Type B pancreatic cell (in vitro differentiated cells): ENCODE measurements around the gene TMEM98. TPM values are rescaled to one million over a fixed set of nuclear protein-coding genes. Genes with fewer than 3 reads are reported as not detected.
"Not testable (repeated sequence)": the region's sequence is repeated elsewhere in the genome, so short reads cannot be mapped to it uniquely, and the experiment has no call there.

ENCODE experiments used
- DNase-seq: peaks from one replicate; pipeline ENCODE4 v3.0.0; 2021; ENCODE audit warnings: mixed read lengths; ENCODE audit not compliant: unreplicated experiment; ENCODE audit errors: extremely low spot score
- H3K27ac Mint-ChIP-seq: 2 replicates; pipeline ENCODE4 v1.8.0; 2021; ENCODE audit warnings: mild to moderate bottlenecking, mixed read lengths
- H3K27me3 Mint-ChIP-seq: 2 replicates; pipeline ENCODE4 v1.8.0; 2021; ENCODE audit warnings: mixed read lengths
- H3K36me3 Mint-ChIP-seq: 2 replicates; pipeline ENCODE4 v1.8.0; 2021; ENCODE audit warnings: mixed read lengths
- H3K4me1 Mint-ChIP-seq: one replicate; pipeline ENCODE4 v1.8.0; 2021; ENCODE audit warnings: mixed read lengths; ENCODE audit not compliant: unreplicated experiment
- H3K4me3 Mint-ChIP-seq: 2 replicates; pipeline ENCODE4 v1.8.0; 2021; ENCODE audit warnings: mild to moderate bottlenecking, mixed read lengths
- H3K9me3 Mint-ChIP-seq: 2 replicates; pipeline ENCODE4 v1.8.0; 2021; ENCODE audit warnings: mixed read lengths
- total RNA-seq: library from RNA; stranded (reverse); gene quantifications from 2 replicates; pipeline ENCODE4 v1.2.1, GENCODE V29; 2021; ENCODE audit warnings: low replicate concordance
- TF ChIP-seq, protein P1 (sequence below): fragments of 200-600 bp; sonication (generic); conservative IDR thresholded peaks from 2 replicates; pipeline ENCODE4 v1.5.0; 2021; ENCODE audit warnings: antibody characterized with exemption, mild to moderate bottlenecking

TMEM98 gene
- total RNA-seq, 1 donor from 2014 or later: 161 TPM

GRCh38 chr17:32964541-32964940 is 36.6 kb downstream of the TMEM98 start:
- no peak for DNase-seq
- peaks cover 15% of the 10 kb centered on the region for H3K27me3 Mint-ChIP-seq
- H3K9me3 Mint-ChIP-seq: no peaks in the 10 kb centered on the region
- no peaks in the 10 kb centered on the region for H3K36me3 Mint-ChIP-seq
- TF ChIP-seq, protein P1, sequence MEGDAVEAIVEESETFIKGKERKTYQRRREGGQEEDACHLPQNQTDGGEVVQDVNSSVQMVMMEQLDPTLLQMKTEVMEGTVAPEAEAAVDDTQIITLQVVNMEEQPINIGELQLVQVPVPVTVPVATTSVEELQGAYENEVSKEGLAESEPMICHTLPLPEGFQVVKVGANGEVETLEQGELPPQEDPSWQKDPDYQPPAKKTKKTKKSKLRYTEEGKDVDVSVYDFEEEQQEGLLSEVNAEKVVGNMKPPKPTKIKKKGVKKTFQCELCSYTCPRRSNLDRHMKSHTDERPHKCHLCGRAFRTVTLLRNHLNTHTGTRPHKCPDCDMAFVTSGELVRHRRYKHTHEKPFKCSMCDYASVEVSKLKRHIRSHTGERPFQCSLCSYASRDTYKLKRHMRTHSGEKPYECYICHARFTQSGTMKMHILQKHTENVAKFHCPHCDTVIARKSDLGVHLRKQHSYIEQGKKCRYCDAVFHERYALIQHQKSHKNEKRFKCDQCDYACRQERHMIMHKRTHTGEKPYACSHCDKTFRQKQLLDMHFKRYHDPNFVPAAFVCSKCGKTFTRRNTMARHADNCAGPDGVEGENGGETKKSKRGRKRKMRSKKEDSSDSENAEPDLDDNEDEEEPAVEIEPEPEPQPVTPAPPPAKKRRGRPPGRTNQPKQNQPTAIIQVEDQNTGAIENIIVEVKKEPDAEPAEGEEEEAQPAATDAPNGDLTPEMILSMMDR: no peak
- peaks cover 4% of the 10 kb centered on the region for H3K4me1 Mint-ChIP-seq
- no peak overlapping the region for H3K27ac Mint-ChIP-seq
- H3K4me3 Mint-ChIP-seq: no peak overlapping the region

DNA sequence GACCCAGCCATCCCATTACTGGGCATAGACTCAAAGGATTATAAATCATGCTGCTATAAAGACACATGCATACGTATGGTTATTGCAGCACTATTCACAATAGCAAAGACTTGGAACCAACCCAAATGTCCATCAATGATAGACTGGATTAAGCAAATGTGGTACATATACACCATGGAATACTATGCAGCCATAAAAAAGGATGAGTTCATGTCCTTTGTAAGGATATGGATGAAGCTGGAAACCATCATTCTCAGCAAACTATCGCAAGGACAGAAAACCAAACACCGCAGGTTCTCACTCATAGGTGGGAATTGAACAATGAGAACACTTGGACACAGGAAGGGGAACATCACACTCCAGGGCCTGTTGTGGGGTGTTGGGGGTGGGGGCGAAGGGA is 41.3 kb downstream of the TMEM98 start:
- not testable (repeated sequence) for H3K27ac Mint-ChIP-seq, H3K36me3 Mint-ChIP-seq, H3K27me3 Mint-ChIP-seq, H3K4me1 Mint-ChIP-seq, DNase-seq, H3K9me3 Mint-ChIP-seq, H3K4me3 Mint-ChIP-seq

- H3K4me1 Mint-ChIP-seq: peaks cover 3% of the 10 kb centered on the region
- no peak for DNase-seq
- TF ChIP-seq, protein P1: no peak
- H3K27ac Mint-ChIP-seq: no peak overlapping the region
- H3K36me3 Mint-ChIP-seq: no peaks in the 10 kb centered on the region
- H3K4me3 Mint-ChIP-seq: no peak overlapping the region
- H3K27me3 Mint-ChIP-seq: peaks cover 6% of the 10 kb centered on the region
- H3K9me3 Mint-ChIP-seq: no peaks in the 10 kb centered on the region
These were observed 42.3 kb downstream of the TMEM98 start for GRCh38 chr17:32970281-32970680.

GRCh38 chr17:32971171-32971570 is 43.2 kb downstream of the TMEM98 start:
- Mint-ChIP-seq H3K27me3 (peaks cover 2% of the 10 kb centered on the region), H3K4me3 (no peak overlapping the region), H3K27ac (no peak overlapping the region), H3K9me3 (no peaks in the 10 kb centered on the region), H3K36me3 (no peaks in the 10 kb centered on the region), H3K4me1 (peaks cover 3% of the 10 kb centered on the region)
- TF ChIP-seq, protein P1: no peak
- no peak for DNase-seq

GRCh38 chr17:32976131-32976530 is 48.2 kb downstream of the TMEM98 start:
- Mint-ChIP-seq H3K27ac (no peak overlapping the region), H3K36me3 (no peaks in the 10 kb centered on the region), H3K4me3 (no peak overlapping the region), H3K9me3 (no peaks in the 10 kb centered on the region), H3K27me3 (no peaks in the 10 kb centered on the region), H3K4me1 (peaks cover 3% of the 10 kb centered on the region)
- TF ChIP-seq, protein P1: no peak
- no peak for DNase-seq

GRCh38 chr17:32976605-32977004 is 48.7 kb downstream of the TMEM98 start:
- Mint-ChIP-seq H3K27ac (no peak overlapping the region), H3K4me1 (peaks cover 3% of the 10 kb centered on the region), H3K36me3 (no peaks in the 10 kb centered on the region), H3K9me3 (no peaks in the 10 kb centered on the region), H3K27me3 (no peaks in the 10 kb centered on the region), H3K4me3 (no peak overlapping the region)
- TF ChIP-seq, protein P1: no peak
- no peak for DNase-seq
